H1 (cell line): Measurements from ENCODE around the gene METTL18. TPM values are rescaled to one million over a fixed set of nuclear protein-coding genes. Genes with fewer than 3 reads are reported as not detected.

ENCODE experiments used
- RNF2 ChIP-seq: fragments of 200-900, 300-1000 bp; sonication (generic); IDR thresholded peaks from 2 replicates; pipeline ENCODE4 v1.7.1; 2016; ENCODE audit warnings: borderline replicate concordance, low read depth, mild to moderate bottlenecking, antibody characterized with exemption, low read length; ENCODE audit not compliant: poor library complexity, severe bottlenecking; ENCODE audit errors: missing control alignments
- polyA plus RNA-seq, 7 experiments: library from polyadenylated mRNA; depleted of rRNA in 3 of 7; stranded (reverse) in 5 of 7; unstranded in 2 of 7; fragments of >200 nt in 5 of 7; fragments of 200-250 nt in 2 of 7; gene quantifications; 1 replicate in 5 of 7; 2 replicates in 1 of 7; 4 replicates in 1 of 7; pipeline versions ENCODE4 v1.2.1 to v1.2.3, GENCODE V29; 2011 to 2013; ENCODE audit warnings: missing spikeins in 2 of 7, mixed read lengths in 2 of 7
- total RNA-seq: library from RNA; stranded (reverse); fragmentation: NEBNext Ultra II Directional; extraction: Animal tissue kit (Norgen Biotek cat#: 25700); gene quantifications from 2 replicates; pipeline ENCODE4 v1.2.1, GENCODE V29; 2021

METTL18 gene
- total and polyA plus RNA-seq, 2 of the 8 experiments (the other 6 are each of a cell fraction or from before 2014, with no cell fraction given), result 1.4 to 7.6 TPM

- no peak for TF ChIP-seq RNF2
- TF ChIP-seq, all 59 proteins: peak for 0
Measured at GRCh38 chr1:169776440-169776839, 18.3 kb downstream of the METTL18 start (continued).
